Ammon's horn (tissue), 1 donor: ENCODE measurements around the gene LDLRAD3.

Experiments used
- DNase-seq: peaks from one replicate; pipeline ENCODE4 v3.0.0-alpha.2; 2016; ENCODE audit warnings: low spot score

Gene LDLRAD3

GRCh38 chr11:35927682-35928081 is 16.2 kb upstream of the LDLRAD3 start:
- no peak for DNase-seq

GRCh38 chr11:35928688-35929395 is 15.0 kb upstream of the LDLRAD3 start:
- no peak for DNase-seq

- DNase-seq: no peak
Measured at GRCh38 chr11:35930466-35930865, 13.4 kb upstream of the LDLRAD3 start.

- no peak for DNase-seq
Measured at GRCh38 chr11:35932121-35932520, 11.7 kb upstream of the LDLRAD3 start.

GRCh38 chr11:35932681-35933319 is 11.1 kb upstream of the LDLRAD3 start:
- no peak for DNase-seq

- no peak for DNase-seq
Measured at GRCh38 chr11:35933320-35933871, 10.5 kb upstream of the LDLRAD3 start.

- DNase-seq: no peak
Measured at GRCh38 chr11:35934271-35934670, 9.6 kb upstream of the LDLRAD3 start.

- DNase-seq: no peak
Measured at GRCh38 chr11:35934981-35935380, 8.9 kb upstream of the LDLRAD3 start.

GRCh38 chr11:35935390-35935789 is 8.5 kb upstream of the LDLRAD3 start:
- no peak for DNase-seq

GRCh38 chr11:35937111-35937510 is 6.8 kb upstream of the LDLRAD3 start:
- no peak for DNase-seq

- no peak for DNase-seq
Measured at GRCh38 chr11:35937700-35938099, 6.2 kb upstream of the LDLRAD3 start.

GRCh38 chr11:35938231-35938630 is 5.6 kb upstream of the LDLRAD3 start:
- DNase-seq: no peak

GRCh38 chr11:35943309-35943708 is 553 bp upstream of the LDLRAD3 start:
- DNase-seq: no peak

GRCh38 chr11:35944503-35945136 is 758 bp downstream of the LDLRAD3 start:
- peak; percentile 31 for DNase-seq

GRCh38 chr11:35945137-35945518 is 1.3 kb downstream of the LDLRAD3 start:
- no peak for DNase-seq

GRCh38 chr11:35946766-35947165 is 2.9 kb downstream of the LDLRAD3 start:
- no peak for DNase-seq

GRCh38 chr11:35947437-35947836 is 3.6 kb downstream of the LDLRAD3 start:
- no peak for DNase-seq

GRCh38 chr11:35949242-35949641 is 5.4 kb downstream of the LDLRAD3 start:
- no peak for DNase-seq

GRCh38 chr11:35950082-35950481 is 6.2 kb downstream of the LDLRAD3 start:
- DNase-seq: no peak

GRCh38 chr11:35951680-35952079 is 7.8 kb downstream of the LDLRAD3 start:
- DNase-seq: no peak

GRCh38 chr11:35953081-35953760 is 9.4 kb downstream of the LDLRAD3 start:
- DNase-seq: peak; percentile 80

GRCh38 chr11:35954205-35954604 is 10.3 kb downstream of the LDLRAD3 start:
- DNase-seq: no peak
